ENCODE measurements around the gene TBC1D10A.

- TF ChIP-seq CTCF (IDR thresholded peaks at IDR 0.05) (no peak), POLR2A (IDR thresholded peaks at IDR 0.05) (no peak)
Observed at GRCh38 chr22:30328466-30329049, 1.8 kb upstream of the TBC1D10A start.

Data from ovary (tissue), 3 donors.